Esophagus squamous epithelium (tissue), 5 donors: ENCODE results near the gene HYOU1. TPM values are rescaled to one million over a fixed set of nuclear protein-coding genes. Genes with fewer than 3 reads are reported as not detected.

Experiments
- DNase-seq: peaks from one replicate; lab custom pipeline; 2025; lab: John Stamatoyannopoulos, UW
- H3K27ac ChIP-seq, 4 donors: fragments of 200-600 bp; sonication (generic); one replicate each; pipeline ENCODE4 v1.5.1; 2016 to 2019; ENCODE audit warnings: mild to moderate bottlenecking in 1 of 4
- H3K27me3 ChIP-seq, 4 donors: fragments of 200-600 bp; sonication (generic); 1 replicate in 3 of 4; 2 replicates in 1 of 4; pipeline versions ENCODE4 v1.5.1 to v1.6.0; 2017 to 2021; ENCODE audit warnings: antibody characterized with exemption in 1 of 4
- H3K36me3 ChIP-seq, 3 donors: fragments of 200-600 bp; sonication (generic); one replicate each; pipeline ENCODE4 v1.5.1; 2016 to 2019
- H3K4me1 ChIP-seq, 3 donors: fragments of 200-600 bp; sonication (generic); one replicate each; pipeline ENCODE4 v1.5.1; 2017 to 2019
- H3K4me3 ChIP-seq, 4 donors: fragments of 200-600 bp; sonication (generic); 1 replicate in 3 of 4; 2 replicates in 1 of 4; pipeline ENCODE4 v1.5.1; 2016 to 2019; ENCODE audit warnings: mild to moderate bottlenecking in 2 of 4, moderate library complexity in 1 of 4
- H3K9me3 ChIP-seq, 3 donors: fragments of 200-600 bp; sonication (generic); one replicate each; pipeline ENCODE4 v1.5.1; 2016 to 2019
- POLR2A ChIP-seq, 4 donors: fragments of 450-650 bp; IDR thresholded peaks; one replicate each; pipeline ENCODE4 v1.6.1; 2017; ENCODE audit warnings: antibody characterized with exemption in 4 of 4, mild to moderate bottlenecking in 4 of 4, moderate library complexity in 3 of 4
- WGBS, 2 donors: methylation state at CpG; one replicate each; pipeline ENCODE4 v1.1.5; 2018; 5-methylcytosine and 5-hydroxymethylcytosine counted together
- intact Hi-C: fragments of 100-400 bp; cut with DNase I; formaldehyde crosslinking; loops from one replicate; pipeline ENCODE4 v1.15.0; 2022
- small RNA-seq, 4 donors: library from RNA; depleted of rRNA; stranded (forward); fragments of <200 nt; gene quantifications; one replicate each; pipeline ENCODE3, GENCODE V24; 2016
- total RNA-seq, 4 donors: library from RNA; depleted of rRNA; stranded (reverse); fragments of >200 nt; gene quantifications; one replicate each; pipeline ENCODE4 v1.1.0, GENCODE V29; 2016
- TF ChIP-seq, protein P1 (sequence below), 6 experiments: fragments of 450-650 bp in 4 of 6; fragments of 200-600 bp in 2 of 6; sonication (generic) in 2 of 6; IDR thresholded peaks; one replicate each; pipeline ENCODE4 v1.5.1; 2016 to 2019; ENCODE audit warnings: antibody characterized with exemption in 6 of 6, mild to moderate bottlenecking in 4 of 6, moderate library complexity in 4 of 6
- donor health status: DM: yes; HTN: yes; CAD: no.

Gene HYOU1
- total RNA-seq, 4 donors from 2014 or later, result 44.1 to 93.8 (median 65.4) TPM

DNA sequence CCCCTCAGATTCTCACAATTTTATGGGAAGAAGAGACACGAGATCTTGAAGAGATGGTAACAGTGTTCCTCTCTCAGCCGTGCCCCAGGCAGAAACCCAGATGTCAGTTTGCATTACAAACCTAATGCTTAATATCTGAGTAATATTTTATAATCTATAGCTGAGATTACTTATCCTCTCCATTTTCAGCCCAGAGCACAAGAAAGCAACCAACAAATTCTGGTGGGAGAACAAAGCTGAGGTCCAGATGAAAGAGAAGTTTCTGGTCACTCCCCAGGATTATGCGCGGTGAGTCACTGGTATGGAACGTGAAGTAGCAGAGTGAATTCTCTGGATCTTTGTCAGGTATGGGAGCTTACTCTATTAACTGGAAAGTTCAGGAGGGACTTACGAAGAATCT, 58.2 kb downstream of the HYOU1 start:
- no peak for DNase-seq
- WGBS, 2 donors, result 26 to 36% methylated on average over 6 of the region's 6 CpGs
- Histone ChIP-seq H3K4me1 (peaks cover 6 to 34% (median 23%) of the 10 kb centered on the region in 3 donors), H3K36me3 (peaks cover 0 to 46% (median 7%) of the 10 kb centered on the region in 3 donors), H3K27me3 (no peaks in the 10 kb centered on the region), H3K9me3 (no peaks in the 10 kb centered on the region), H3K4me3 (peak overlapping the region; percentile 67 to 82 (median 78)), H3K27ac (peak overlapping the region; percentile 87 to 91 (median 88))
- intact Hi-C loops, result no loop called here
- TF ChIP-seq, protein P1, sequence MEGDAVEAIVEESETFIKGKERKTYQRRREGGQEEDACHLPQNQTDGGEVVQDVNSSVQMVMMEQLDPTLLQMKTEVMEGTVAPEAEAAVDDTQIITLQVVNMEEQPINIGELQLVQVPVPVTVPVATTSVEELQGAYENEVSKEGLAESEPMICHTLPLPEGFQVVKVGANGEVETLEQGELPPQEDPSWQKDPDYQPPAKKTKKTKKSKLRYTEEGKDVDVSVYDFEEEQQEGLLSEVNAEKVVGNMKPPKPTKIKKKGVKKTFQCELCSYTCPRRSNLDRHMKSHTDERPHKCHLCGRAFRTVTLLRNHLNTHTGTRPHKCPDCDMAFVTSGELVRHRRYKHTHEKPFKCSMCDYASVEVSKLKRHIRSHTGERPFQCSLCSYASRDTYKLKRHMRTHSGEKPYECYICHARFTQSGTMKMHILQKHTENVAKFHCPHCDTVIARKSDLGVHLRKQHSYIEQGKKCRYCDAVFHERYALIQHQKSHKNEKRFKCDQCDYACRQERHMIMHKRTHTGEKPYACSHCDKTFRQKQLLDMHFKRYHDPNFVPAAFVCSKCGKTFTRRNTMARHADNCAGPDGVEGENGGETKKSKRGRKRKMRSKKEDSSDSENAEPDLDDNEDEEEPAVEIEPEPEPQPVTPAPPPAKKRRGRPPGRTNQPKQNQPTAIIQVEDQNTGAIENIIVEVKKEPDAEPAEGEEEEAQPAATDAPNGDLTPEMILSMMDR (IDR thresholded peaks at IDR 0.05), result no peak
- TF ChIP-seq POLR2A (IDR thresholded peaks at IDR 0.05), result no peak

DNA sequence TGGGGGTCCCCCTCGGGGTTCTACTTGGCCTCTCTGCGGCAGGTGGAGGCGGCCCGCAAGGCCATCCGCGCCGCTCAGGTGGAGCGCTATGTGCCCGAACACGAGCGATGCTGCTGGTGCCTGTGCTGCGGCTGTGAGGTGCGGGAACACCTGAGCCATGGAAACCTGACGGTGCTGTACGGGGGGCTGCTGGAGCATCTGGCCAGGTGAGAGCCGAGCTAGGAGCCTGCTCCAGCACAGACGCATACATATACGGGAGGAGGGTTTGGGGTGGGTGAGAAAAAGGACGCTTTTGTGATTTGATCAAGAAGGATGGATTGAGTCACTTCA, 58.7 kb downstream of the HYOU1 start:
- Histone ChIP-seq H3K4me3 (peak overlapping the region; percentile 67 to 82 (median 78)), H3K27me3 (no peaks in the 10 kb centered on the region), H3K9me3 (no peaks in the 10 kb centered on the region), H3K4me1 (peaks cover 6 to 34% (median 23%) of the 10 kb centered on the region in 3 donors), H3K27ac (peak overlapping the region; percentile 87 to 91 (median 88)), H3K36me3 (peaks cover 0 to 42% (median 7%) of the 10 kb centered on the region in 3 donors)
- intact Hi-C loops, result no loop called here
- no peak for TF ChIP-seq POLR2A (IDR thresholded peaks at IDR 0.05)
- TF ChIP-seq, protein P1 (IDR thresholded peaks at IDR 0.05), result no peak
- WGBS, 2 donors, result 2 to 20% methylated on average over 1 to 5 of the region's 19 CpGs
- DNase-seq, result no peak

DNA sequence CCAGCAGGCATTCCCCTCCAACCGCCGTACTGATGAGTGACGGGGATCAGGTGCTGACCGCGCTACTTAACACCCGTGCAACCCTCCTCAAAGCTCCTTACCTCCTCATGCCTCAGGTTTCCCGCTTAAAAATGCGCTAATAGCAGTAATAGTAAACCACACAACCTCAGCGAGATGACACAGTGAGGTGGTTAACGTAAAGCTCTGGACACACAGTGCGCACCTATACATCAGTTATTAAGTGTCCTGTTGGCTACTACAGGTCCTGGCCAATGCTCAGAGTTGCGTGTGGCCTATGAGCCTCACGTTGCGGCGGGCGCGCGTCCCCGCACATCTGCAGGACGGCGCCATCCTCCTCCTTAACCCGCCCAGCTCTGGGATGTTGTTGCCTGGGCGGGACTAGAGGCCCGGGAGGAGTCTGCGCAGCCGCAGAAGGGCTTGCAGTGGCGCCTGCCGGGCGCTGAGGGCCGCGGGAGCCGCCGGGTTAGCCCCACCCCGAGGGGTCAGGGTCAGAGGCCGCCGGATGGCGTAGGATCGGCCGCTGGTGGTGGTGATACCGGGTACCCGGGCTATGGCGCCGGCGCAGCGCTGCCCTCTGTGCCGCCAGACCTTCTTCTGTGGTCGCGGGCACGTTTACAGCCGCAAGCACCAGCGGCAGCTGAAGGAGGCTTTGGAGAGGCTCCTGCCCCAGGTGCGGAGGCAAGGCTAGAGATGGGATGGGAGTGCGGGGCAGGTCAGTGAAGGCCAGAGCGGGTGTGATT, 59.2 kb downstream of the HYOU1 start, which contains the start of gene CENATAC:
CENATAC (plus strand) TSS at position 512 of the 761 bp plus-strand sequence; CDS start at position 572, 60 bp downstream.
- H3K4me1 ChIP-seq, result peaks cover 6 to 34% (median 23%) of the 10 kb centered on the region in 3 donors
- H3K27me3 ChIP-seq, result no peaks in the 10 kb centered on the region
- peak in 3 of 4 donors; percentile 68 to 85 (median 80) for TF ChIP-seq POLR2A (IDR thresholded peaks at IDR 0.05)
- TF ChIP-seq, protein P1 (IDR thresholded peaks at IDR 0.05), result peak in 2 of 6 experiments; percentile 8 to 40
- H3K4me3 ChIP-seq, result peak within 1 kb of the TSS; percentile 67 to 82 (median 78)
- H3K36me3 ChIP-seq, result peaks cover 0 to 36% (median 7%) of the 10 kb centered on the region in 3 donors
- no peaks in the 10 kb centered on the region for H3K9me3 ChIP-seq
- WGBS, 2 donors, result 0% methylated on average over 10 to 14 of the region's 54 CpGs
- DNase-seq, result peak; percentile 51
- intact Hi-C loops, result no loop called here
- H3K27ac ChIP-seq, result peak within 1 kb of the TSS; percentile 87 to 91 (median 88)

DNA sequence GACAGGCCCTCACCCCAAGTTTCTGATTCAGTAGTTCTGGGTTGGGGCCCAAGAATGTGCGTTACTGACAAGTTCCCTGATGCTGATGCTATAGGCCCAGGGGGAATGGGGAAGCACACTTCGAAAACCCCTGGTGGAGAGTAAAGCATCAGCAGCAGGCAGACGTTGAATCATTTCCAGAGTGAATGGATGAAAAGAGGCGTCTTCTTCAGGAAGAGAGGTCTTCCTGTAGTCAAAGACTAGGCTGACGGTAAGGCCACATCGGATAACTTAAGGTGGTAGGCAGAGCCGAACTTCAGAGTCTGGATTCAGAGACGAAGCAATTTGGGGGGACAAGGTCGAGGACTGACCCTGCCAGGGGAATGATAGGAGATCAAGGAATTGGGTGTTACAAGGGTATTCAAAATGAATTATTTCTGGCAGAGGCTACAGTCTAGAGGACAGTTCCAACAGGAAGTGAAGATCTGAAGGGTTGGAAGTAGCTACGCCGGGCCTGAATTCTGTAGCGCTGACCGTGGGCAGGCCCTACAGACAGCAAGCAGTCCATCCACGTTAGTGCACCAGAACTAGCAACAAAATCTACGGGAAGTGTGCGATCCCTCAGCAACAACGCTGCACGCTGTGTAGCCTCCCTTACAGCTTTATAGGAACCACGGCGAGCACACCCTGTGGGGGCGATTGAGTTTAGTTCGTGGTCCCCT, 59.9 kb downstream of the HYOU1 start:
- Histone ChIP-seq H3K4me3 (peak overlapping the region; percentile 67 to 82 (median 78)), H3K9me3 (no peaks in the 10 kb centered on the region), H3K27me3 (no peaks in the 10 kb centered on the region), H3K4me1 (peaks cover 6 to 34% (median 23%) of the 10 kb centered on the region in 3 donors), H3K27ac (peak overlapping the region; percentile 87 to 91 (median 88)), H3K36me3 (peaks cover 0 to 29% (median 7%) of the 10 kb centered on the region in 3 donors)
- DNase-seq, result no peak
- intact Hi-C loops, result no loop called here
- TF ChIP-seq, protein P1 (IDR thresholded peaks at IDR 0.05), result peak in 2 of 6 experiments; percentile 34 to 40
- TF ChIP-seq POLR2A (IDR thresholded peaks at IDR 0.05), result no peak
- WGBS, 2 donors, result 9 to 12% methylated on average over 20 to 22 of the region's 22 CpGs

Small RNA genes within 50 kb of the gene (small RNA-seq; reads per million reads assigned to genes)
- gene AP003392.2 (0 reads per million in 4 donors), gene RF00017 (0 reads per million in 4 donors), gene RF00019 (0 reads per million in 4 donors)

Other genes starting within 250 kb of the HYOU1 start
- gene CXCR5, start 173.3 kb downstream of the HYOU1 start, total RNA-seq, result under 1 TPM in 1 of 4 donors, not detected in 3; 0.06 TPM
- 10 to 100 TPM; 16.4 to 29.6 (median 18.9) TPM for gene BCL9L, start 131.3 kb downstream of the HYOU1 start, total RNA-seq
- gene UPK2, start 100.9 kb downstream of the HYOU1 start, total RNA-seq, result under 1 TPM in 1 of 4 donors, not detected in 3; 0.57 TPM
- not detected for gene FOXR1, start 85.4 kb downstream of the HYOU1 start, total RNA-seq
- 10 to 100 TPM in 3 of 4 donors, 1 to 10 TPM in 1; 9.2 to 58.9 (median 29.4) TPM for gene CENATAC, start 59.1 kb downstream of the HYOU1 start, total RNA-seq
- gene RPS25, start 38.9 kb downstream of the HYOU1 start, total RNA-seq, result 1,000 to 10,000 TPM in 3 of 4 donors, 100 to 1,000 TPM in 1; 729 to 2,261 (median 1,537) TPM
- gene TRAPPC4, start 38.4 kb downstream of the HYOU1 start, total RNA-seq, result 10 to 100 TPM; 26.5 to 44.4 (median 41.2) TPM
- 10 to 100 TPM in 3 of 4 donors, 1 to 10 TPM in 1; 6.9 to 13.9 (median 11.5) TPM for gene SLC37A4, start 26.3 kb downstream of the HYOU1 start, total RNA-seq
- 10 to 100 TPM; 15.2 to 28.4 (median 18.2) TPM for gene VPS11, start 10.6 kb upstream of the HYOU1 start, total RNA-seq
- 10 to 100 TPM in 3 of 4 donors, 1 to 10 TPM in 1; 9.9 to 22.1 (median 14.2) TPM for gene HMBS, start 27.7 kb upstream of the HYOU1 start, total RNA-seq
- gene DPAGT1, start 44.6 kb upstream of the HYOU1 start, total RNA-seq, result 10 to 100 TPM; 18.5 to 29.9 (median 26.7) TPM
- gene C2CD2L, start 50.1 kb upstream of the HYOU1 start, total RNA-seq, result 10 to 100 TPM in 1 of 4 donors, 1 to 10 TPM in 3; 5.1 to 12.8 (median 8.0) TPM
- 10 to 100 TPM in 3 of 4 donors, 1 to 10 TPM in 1; 7.0 to 33.2 (median 13.9) TPM for gene HINFP, start 64.4 kb upstream of the HYOU1 start, total RNA-seq
- gene ABCG4, start 91.8 kb upstream of the HYOU1 start, total RNA-seq, result under 1 TPM; 0.15 to 0.94 (median 0.39) TPM
- gene NLRX1, start 111.5 kb upstream of the HYOU1 start, total RNA-seq, result 10 to 100 TPM; 31.5 to 83.3 (median 67.5) TPM
- gene NHERF4, start 128.3 kb upstream of the HYOU1 start, total RNA-seq, result under 1 TPM in 1 of 4 donors, not detected in 3; under 0.01 TPM
- gene CBL, start 149.1 kb upstream of the HYOU1 start, total RNA-seq, result 10 to 100 TPM in 3 of 4 donors, 1 to 10 TPM in 1; 9.9 to 14.2 (median 12.4) TPM